SK-N-SH (cell line): Measurements from ENCODE around the gene RIMS3. TPM values are rescaled to one million over a fixed set of nuclear protein-coding genes. Genes with fewer than 3 reads are reported as not detected.

ENCODE experiments used
- CTCF ChIA-PET: fragments of 300-600, 350-600 bp; formaldehyde crosslinking; extraction: SDS; loops from one replicate; lab custom pipeline; 2021; lab: Yijun Ruan, JAX
- POLR2A ChIA-PET: fragments of 350-600 bp; sonication (Branson Sonifier 250); formaldehyde crosslinking; extraction: SDS; loops from one replicate; lab custom pipeline; 2020; ENCODE audit warnings: antibody characterized with exemption, inconsistent platforms; lab: Yijun Ruan, JAX
- DNase-seq: peaks from one replicate; pipeline ENCODE4 v3.0.0; 2012
- H2AFZ ChIP-seq: fragments of 200-600 bp; sonication (generic); 2 replicates; pipeline ENCODE4 v1.8.1; 2016; ENCODE audit warnings: antibody characterized with exemption, mild to moderate bottlenecking, low read depth
- H3F3A ChIP-seq: fragments of 200-600 bp; sonication (generic); replicated peaks from 2 replicates; pipeline ENCODE3; 2016; ENCODE audit warnings: antibody characterized with exemption, mild to moderate bottlenecking; ENCODE audit not compliant: insufficient read depth
- H3K27ac ChIP-seq, 2 experiments: fragments of 200-500 bp in 1 of 2; fragments of 200-600 bp in 1 of 2; sonication (Bioruptor generic) in 1 of 2; sonication (generic), shearing (Covaris generic) in 1 of 2; 2 replicates each; pipeline versions ENCODE4 v1.5.1 to v1.6.1; 2014 to 2016; ENCODE audit warnings: low read depth in 2 of 2, inconsistent platforms in 1 of 2, low read length in 1 of 2, mild to moderate bottlenecking in 1 of 2, mixed read lengths in 1 of 2
- H3K27me3 ChIP-seq: fragments of 200-600 bp; sonication (generic), shearing (Covaris generic); 2 replicates; pipeline ENCODE4 v1.6.1; 2016; ENCODE audit warnings: mixed run types; ENCODE audit not compliant: insufficient read depth
- H3K36me3 ChIP-seq, 2 experiments: fragments of 200-500 bp in 1 of 2; fragments of 200-600 bp in 1 of 2; sonication (Bioruptor generic) in 1 of 2; sonication (generic) in 1 of 2; replicated peaks in 1 of 2; 2 replicates each; pipeline versions ENCODE3 to v1.5.1; 2014 to 2016; ENCODE audit warnings: low read length in 1 of 2, mild to moderate bottlenecking in 1 of 2; ENCODE audit not compliant: insufficient read depth in 2 of 2, control insufficient read depth in 1 of 2
- H3K4me1 ChIP-seq, 2 experiments: fragments of 200-500 bp in 1 of 2; fragments of 200-600 bp in 1 of 2; sonication (Bioruptor generic) in 1 of 2; sonication (generic), shearing (Covaris generic) in 1 of 2; 2 replicates each; pipeline versions ENCODE4 v1.5.1 to v1.6.1; 2014 to 2016; ENCODE audit warnings: low read depth in 1 of 2, low read length in 1 of 2, mixed run types in 1 of 2; ENCODE audit not compliant: insufficient read depth in 2 of 2, control insufficient read depth in 1 of 2
- H3K4me2 ChIP-seq: fragments of 200-600 bp; sonication (generic), shearing (Covaris generic); 2 replicates; pipeline ENCODE4 v1.6.1; 2017; ENCODE audit warnings: mixed run types
- H3K4me3 ChIP-seq, 2 experiments: fragments of 200-500 bp in 1 of 2; fragments of 200-600 bp in 1 of 2; sonication (Bioruptor generic) in 1 of 2; sonication (generic), shearing (Covaris generic) in 1 of 2; 2 replicates each; pipeline versions ENCODE4 v1.5.1 to v1.8.1; 2014 to 2016; ENCODE audit warnings: low read depth in 2 of 2, inconsistent platforms in 1 of 2, low read length in 1 of 2, mild to moderate bottlenecking in 1 of 2, mixed read lengths in 1 of 2, moderate library complexity in 1 of 2
- H3K79me2 ChIP-seq: fragments of 200-600 bp; sonication (generic); 2 replicates; pipeline ENCODE4 v1.8.1; 2017; ENCODE audit warnings: mild to moderate bottlenecking; ENCODE audit not compliant: insufficient read depth
- H3K9ac ChIP-seq: fragments of 200-600 bp; sonication (generic); 2 replicates; pipeline ENCODE4 v1.6.1; 2017; ENCODE audit warnings: mixed run types
- H3K9me2 ChIP-seq: fragments of 200-600 bp; sonication (generic); 2 replicates; pipeline ENCODE4 v1.6.1; 2017; ENCODE audit warnings: mixed run types
- H3K9me3 ChIP-seq: fragments of 200-600 bp; sonication (generic); 2 replicates; pipeline ENCODE4 v1.6.1; 2017; ENCODE audit warnings: mixed run types, mild to moderate bottlenecking, moderate library complexity
- H4K20me1 ChIP-seq: fragments of 200-600 bp; sonication (generic); 2 replicates; pipeline ENCODE4 v1.6.1; 2017; ENCODE audit warnings: mild to moderate bottlenecking, mixed run types; ENCODE audit not compliant: insufficient read depth
- CHD2 ChIP-seq: fragments of 150-350 bp; IDR thresholded peaks from 2 replicates; pipeline ENCODE4 v1.6.1; 2018; ENCODE audit warnings: low read length; ENCODE audit not compliant: partially characterized antibody
- CTCF ChIP-seq: fragments of 200-600 bp; sonication (generic); IDR thresholded peaks from 2 replicates; pipeline ENCODE4 v1.6.1; 2017; ENCODE audit warnings: antibody characterized with exemption, mild to moderate bottlenecking, moderate library complexity
- FOSL2 ChIP-seq: IDR thresholded peaks from 2 replicates; pipeline ENCODE4 v1.4.0; 2012; ENCODE audit warnings: low read depth, mild to moderate bottlenecking, moderate library complexity, borderline replicate concordance
- FOXM1 ChIP-seq: IDR thresholded peaks from 2 replicates; pipeline ENCODE4 v1.4.0; 2012; ENCODE audit warnings: low read depth, mild to moderate bottlenecking
- IRF3 ChIP-seq: fragments of 150-350 bp; IDR thresholded peaks from 2 replicates; pipeline ENCODE4 v1.6.1; 2016; ENCODE audit warnings: mild to moderate bottlenecking, low read depth, low read length
- MXI1 ChIP-seq: IDR thresholded peaks from 2 replicates; pipeline ENCODE4 v1.6.1; 2012; ENCODE audit warnings: mild to moderate bottlenecking, low read depth, low read length, improper control_type of control experiment
- NRF1 ChIP-seq: IDR thresholded peaks from 2 replicates; pipeline ENCODE4 v1.6.1; 2012; ENCODE audit warnings: low read depth, mild to moderate bottlenecking, low read length
- RAD21 ChIP-seq: IDR thresholded peaks from 2 replicates; pipeline ENCODE4 v1.6.1; 2012; ENCODE audit warnings: mild to moderate bottlenecking, low read length
- RCOR1 ChIP-seq: fragments of 150-350 bp; IDR thresholded peaks from 2 replicates; pipeline ENCODE4 v1.6.1; 2017; ENCODE audit warnings: antibody characterized with exemption, low read length
- SIN3A ChIP-seq: IDR thresholded peaks from 2 replicates; pipeline ENCODE4 v1.6.1; 2012; ENCODE audit warnings: low read depth, mild to moderate bottlenecking, low read length, moderate library complexity, borderline replicate concordance
- SMC3 ChIP-seq: IDR thresholded peaks from 2 replicates; pipeline ENCODE4 v1.6.1; 2012; ENCODE audit warnings: low read depth, low read length, improper control_type of control experiment
- TAF1 ChIP-seq: IDR thresholded peaks from 2 replicates; pipeline ENCODE4 v1.6.1; 2012; ENCODE audit warnings: low read depth, mild to moderate bottlenecking, low read length, moderate library complexity, borderline replicate concordance
- TCF12 ChIP-seq: IDR thresholded peaks from 2 replicates; pipeline ENCODE4 v1.4.0; 2012
- USF2 ChIP-seq: fragments of 150-350 bp; IDR thresholded peaks from 2 replicates; pipeline ENCODE4 v1.6.1; 2017; ENCODE audit warnings: antibody characterized with exemption, low read length, low read depth, borderline replicate concordance
- WGBS: methylation state at CpG from one replicate; pipeline ENCODE4 v1.1.6; 2017; ENCODE audit warnings: low lambda C conversion rate; 5-methylcytosine and 5-hydroxymethylcytosine counted together
- polyA plus RNA-seq, 3 experiments: library from polyadenylated mRNA; depleted of rRNA; stranded (reverse); fragments of >200 nt; gene quantifications; 2 replicates each; pipeline ENCODE4 v1.2.3, GENCODE V29; 2012

RIMS3 gene
- polyA plus RNA-seq, 1 of the 3 experiments (the other 2 are of a cell fraction), result 1.9 TPM

DNA sequence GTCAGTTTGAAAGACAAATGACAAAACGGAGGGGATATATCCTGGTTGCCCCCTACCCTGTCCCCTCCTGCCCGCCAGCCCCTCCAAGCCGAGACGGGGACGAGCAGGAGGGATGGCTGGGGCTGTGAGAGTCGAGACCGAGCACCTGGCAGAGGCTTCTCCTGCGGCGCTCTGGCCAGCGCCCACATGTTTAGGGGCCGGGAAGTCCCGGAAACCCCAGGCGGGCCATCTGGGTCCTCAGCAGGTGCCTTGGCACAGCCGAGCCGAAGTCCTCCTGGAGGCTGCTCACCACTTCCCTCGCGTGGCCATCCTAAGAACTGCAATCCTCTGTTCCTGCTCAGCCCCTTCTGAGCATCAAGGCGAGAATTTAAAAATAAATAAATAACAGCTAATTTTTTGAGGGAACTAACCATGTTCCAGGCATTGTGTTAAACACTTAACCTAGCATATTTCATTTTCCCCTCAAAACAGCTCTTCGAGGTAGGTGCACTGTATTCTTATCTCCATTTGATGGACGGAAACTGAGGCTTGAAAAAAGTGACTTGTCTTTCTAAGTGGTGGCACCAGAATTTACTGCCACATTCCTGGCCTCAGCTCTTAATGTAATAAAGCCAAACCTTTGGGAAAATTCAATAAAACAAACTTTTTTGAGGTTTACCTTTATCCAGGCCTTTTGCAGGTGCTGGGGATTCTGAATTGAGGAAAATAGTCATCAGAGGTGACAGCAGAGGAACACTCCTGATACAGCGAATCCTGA, 3.5 kb upstream of the RIMS3 start:
- Histone ChIP-seq H3K4me3 (peak overlapping the region; percentile 23 to 33; a peak in 2 of 4 replicates), H3K4me1 (peaks cover 2 to 20% of the 10 kb centered on the region in 2 experiments; a peak in 1 of 4 replicates), H3K9me2 (no peaks in the 10 kb centered on the region), H4K20me1 (no peaks in the 10 kb centered on the region), H2AFZ (no peak overlapping the region), H3K27ac (no peak overlapping the region), H3K79me2 (no peaks in the 10 kb centered on the region), H3K4me2 (0 out of 2 replicates have a peak overlapping the region, but pooled peaks have one; percentile 68), H3F3A (no peaks in the 10 kb centered on the region), H3K9me3 (no peaks in the 10 kb centered on the region), H3K36me3 (no peaks in the 10 kb centered on the region), H3K9ac (no peak overlapping the region), H3K27me3 (no peaks in the 10 kb centered on the region)
- peak; percentile 85 for DNase-seq
- ChIA-PET POLR2A (interaction anchor here (0.5 kb wide), 1 partner anchor 421 kb away, joined by 3 read pairs; no protein-coding TSS in a partner anchor), CTCF (interaction anchor here (0.6 to 4.0 kb wide), 39 partner anchors 9 to 282 kb away, joined by 3 to 26 read pairs (median 5); partner anchors contain the start of gene NFYC)
- 17% methylated on average over 17 of the region's 21 CpGs for WGBS
- peak; percentile 27; the same call in 1 of the 2 replicates for TF ChIP-seq NRF1
- peak; percentile 90 for TF ChIP-seq CTCF
- TF ChIP-seq RAD21, result peak; percentile 82
- peak; percentile 67 for TF ChIP-seq CHD2
- peak; percentile 70; the same call in 1 of the 2 replicates for TF ChIP-seq MXI1
- no peak for TF ChIP-seq SIN3A
- TF ChIP-seq SMC3, result peak; percentile 83
- no peak for TF ChIP-seq TAF1
- peak; percentile 62 for TF ChIP-seq RCOR1
- TF ChIP-seq TCF12, result 0 out of 2 replicates have a peak, but pooled peaks have one; percentile 15

GRCh38 chr1:40664791-40665190, 691 bp downstream of the RIMS3 start:
- CTCF ChIA-PET, result interaction anchor here (1.0 to 3.2 kb wide), 5 partner anchors 8 to 185 kb away, joined by 3 to 13 read pairs (median 5); no protein-coding TSS in a partner anchor
- Histone ChIP-seq H2AFZ (0 out of 2 replicates have a peak overlapping the region, but pooled peaks have one; percentile 87), H3K4me1 (peaks cover 15 to 50% of the 10 kb centered on the region in 2 experiments; a peak in 2 of 4 replicates), H3K4me2 (peak overlapping the region; percentile 73), H3K79me2 (no peaks in the 10 kb centered on the region), H3K4me3 (peak overlapping the region; percentile 65 to 74), H3K9ac (no peak overlapping the region), H3K27ac (peak overlapping the region in 1 of 2 experiments; percentile 96; a peak in 2 of 4 replicates), H4K20me1 (no peaks in the 10 kb centered on the region), H3K36me3 (no peaks in the 10 kb centered on the region)
- DNase-seq, result no peak
- TF ChIP-seq FOSL2, result no peak
- no peak for TF ChIP-seq NRF1
- no peak for TF ChIP-seq FOXM1
- no peak for TF ChIP-seq IRF3
- no peak for TF ChIP-seq RCOR1
- TF ChIP-seq USF2, result no peak
- TF ChIP-seq, all 33 proteins: peak for 0
- 0% methylated on average over 1 of the region's 2 CpGs for WGBS
- POLR2A ChIA-PET, result interaction anchor here (1.7 to 4.4 kb wide), 3 partner anchors 20 to 156 kb away, joined by 4 to 30 read pairs (median 11); partner anchors contain the start of genes EXO5 and NFYC
- Histone ChIP-seq H3K27me3 (no peaks in the 10 kb centered on the region), H3F3A (peaks cover 3% of the 10 kb centered on the region), H3K9me2 (no peaks in the 10 kb centered on the region), H3K9me3 (no peaks in the 10 kb centered on the region)
